Progenitor cell of endocrine pancreas (in vitro differentiated cells): ENCODE results near the gene OR4D1. TPM values are rescaled to one million over a fixed set of nuclear protein-coding genes. Genes with fewer than 3 reads are reported as not detected.

ENCODE experiments used
- DNase-seq: peaks from one replicate; pipeline ENCODE4 v3.0.0; 2021; ENCODE audit warnings: low spot score; ENCODE audit not compliant: unreplicated experiment
- H3K27ac Mint-ChIP-seq: 2 replicates; pipeline ENCODE4 v1.8.0; 2021; ENCODE audit warnings: mild to moderate bottlenecking, moderate library complexity, mixed read lengths
- H3K27me3 Mint-ChIP-seq: 2 replicates; pipeline ENCODE4 v1.8.0; 2021; ENCODE audit warnings: mixed read lengths
- H3K36me3 Mint-ChIP-seq: 2 replicates; pipeline ENCODE4 v1.8.0; 2022; ENCODE audit warnings: mixed read lengths; ENCODE audit not compliant: insufficient read depth
- H3K4me1 Mint-ChIP-seq: 2 replicates; pipeline ENCODE4 v1.8.0; 2021; ENCODE audit warnings: low read depth, mixed read lengths
- H3K4me3 Mint-ChIP-seq: 2 replicates; pipeline ENCODE4 v1.8.0; 2021; ENCODE audit warnings: low read depth, mild to moderate bottlenecking, moderate library complexity, mixed read lengths
- H3K9me3 Mint-ChIP-seq: 2 replicates; pipeline ENCODE4 v1.8.0; 2021; ENCODE audit warnings: low read depth, mixed read lengths
- CTCF ChIP-seq: fragments of 200-600 bp; sonication (generic); IDR thresholded peaks from one replicate; pipeline ENCODE4 v1.5.0; 2021; ENCODE audit warnings: antibody characterized with exemption, mild to moderate bottlenecking; ENCODE audit not compliant: unreplicated experiment
- total RNA-seq: library from RNA; stranded (reverse); gene quantifications from 2 replicates; pipeline ENCODE4 v1.2.1, GENCODE V29; 2021

The OR4D1 gene
- total RNA-seq, 1 donor from 2014 or later, result not detected

GRCh38 chr17:58187063-58187462 lies 38.9 kb downstream of the OR4D1 start:
- no peak overlapping the region for H3K4me3 Mint-ChIP-seq
- H3K36me3 Mint-ChIP-seq, result no peaks in the 10 kb centered on the region
- DNase-seq, result no peak
- TF ChIP-seq CTCF, result no peak
- H3K4me1 Mint-ChIP-seq, result peaks cover 3% of the 10 kb centered on the region
- H3K27me3 Mint-ChIP-seq, result peaks cover 35% of the 10 kb centered on the region
- no peak overlapping the region for H3K27ac Mint-ChIP-seq
- no peaks in the 10 kb centered on the region for H3K9me3 Mint-ChIP-seq

GRCh38 chr17:58187675-58188074 lies 39.5 kb downstream of the OR4D1 start:
- DNase-seq, result no peak
- H3K4me3 Mint-ChIP-seq, result no peak overlapping the region
- peaks cover 35% of the 10 kb centered on the region for H3K27me3 Mint-ChIP-seq
- TF ChIP-seq CTCF, result no peak
- no peaks in the 10 kb centered on the region for H3K36me3 Mint-ChIP-seq
- no peaks in the 10 kb centered on the region for H3K9me3 Mint-ChIP-seq
- peaks cover 3% of the 10 kb centered on the region for H3K4me1 Mint-ChIP-seq
- H3K27ac Mint-ChIP-seq, result no peak overlapping the region

GRCh38 chr17:58189436-58190146 lies 41.4 kb downstream of the OR4D1 start:
- Mint-ChIP-seq H3K27ac (no peak overlapping the region), H3K9me3 (no peaks in the 10 kb centered on the region), H3K4me1 (peaks cover 3% of the 10 kb centered on the region), H3K27me3 (peaks cover 35% of the 10 kb centered on the region), H3K4me3 (no peak overlapping the region), H3K36me3 (no peaks in the 10 kb centered on the region)
- DNase-seq, result no peak
- no peak for TF ChIP-seq CTCF

GRCh38 chr17:58191241-58191896 lies 43.2 kb downstream of the OR4D1 start:
- Mint-ChIP-seq H3K4me3 (no peak overlapping the region), H3K4me1 (peaks cover 3% of the 10 kb centered on the region), H3K36me3 (no peaks in the 10 kb centered on the region), H3K9me3 (no peaks in the 10 kb centered on the region), H3K27me3 (peaks cover 35% of the 10 kb centered on the region), H3K27ac (no peak overlapping the region)
- DNase-seq, result no peak
- no peak for TF ChIP-seq CTCF

- peaks cover 3% of the 10 kb centered on the region for H3K4me1 Mint-ChIP-seq
- no peaks in the 10 kb centered on the region for H3K36me3 Mint-ChIP-seq
- no peak for TF ChIP-seq CTCF
- no peak within 1 kb of the TSS for H3K4me3 Mint-ChIP-seq
- no peak for DNase-seq
- peaks cover 39% of the 10 kb centered on the region for H3K27me3 Mint-ChIP-seq
- H3K27ac Mint-ChIP-seq, result no peak within 1 kb of the TSS
- H3K9me3 Mint-ChIP-seq, result no peaks in the 10 kb centered on the region
Measured at GRCh38 chr17:58192612-58193011, 44.4 kb downstream of the OR4D1 start, which contains the start of gene EPX. TSS of gene EPX (plus strand) at chr17:58192726. CDS start at chr17:58192847, 121 bp downstream.
